GM18499 (cell line): ENCODE results near the gene PDXP.

Experiments
- ATAC-seq: cut with Tn5 transposase; IDR thresholded peaks from one replicate; pipeline ENCODE4 v1.9.1; 2021; ENCODE audit warnings: moderate number of reproducible peaks; ENCODE audit not compliant: insufficient read depth, unreplicated experiment

Gene PDXP

DNA sequence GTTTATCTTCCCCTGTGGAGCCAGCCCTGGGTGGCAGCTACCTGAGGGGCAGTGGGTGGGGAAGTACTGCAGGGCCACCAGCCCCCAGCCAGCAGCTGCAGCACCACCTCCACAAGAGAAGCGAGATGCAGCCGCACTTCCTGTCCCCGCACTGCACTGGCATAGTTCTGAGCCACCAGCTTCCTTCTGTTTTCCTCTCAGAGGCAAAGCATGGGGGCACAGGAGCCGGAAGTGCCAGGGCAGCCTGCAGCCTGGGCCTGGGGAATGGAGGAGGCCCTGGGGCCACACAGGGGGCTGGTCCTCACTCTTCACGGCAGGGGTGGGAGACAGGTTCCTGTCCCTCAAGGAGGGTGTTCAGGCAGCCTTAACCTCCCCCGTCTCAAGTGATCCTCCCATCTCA, 31.0 kb upstream of the PDXP start:
- no peak for ATAC-seq

DNA sequence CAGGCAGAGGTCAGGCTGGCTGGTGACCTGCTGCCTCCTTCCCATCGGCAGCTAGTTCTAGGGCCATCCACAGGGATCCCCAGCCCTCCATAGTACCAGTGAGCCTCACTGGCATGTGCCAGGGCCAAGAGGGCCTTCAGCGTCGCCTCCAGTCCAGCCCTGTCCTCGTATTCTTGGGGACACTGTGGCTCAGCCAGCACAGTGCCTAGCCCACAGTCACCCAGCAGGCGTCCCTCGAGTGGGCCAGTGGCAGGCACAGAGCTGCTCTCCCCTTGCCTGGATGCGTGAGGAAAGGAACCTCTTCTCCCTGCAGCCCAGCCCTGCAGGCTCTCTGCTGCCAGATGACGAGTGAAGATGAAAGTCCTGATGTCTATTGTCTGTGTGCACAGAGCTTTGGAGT, 29.7 kb upstream of the PDXP start:
- ATAC-seq: no peak

DNA sequence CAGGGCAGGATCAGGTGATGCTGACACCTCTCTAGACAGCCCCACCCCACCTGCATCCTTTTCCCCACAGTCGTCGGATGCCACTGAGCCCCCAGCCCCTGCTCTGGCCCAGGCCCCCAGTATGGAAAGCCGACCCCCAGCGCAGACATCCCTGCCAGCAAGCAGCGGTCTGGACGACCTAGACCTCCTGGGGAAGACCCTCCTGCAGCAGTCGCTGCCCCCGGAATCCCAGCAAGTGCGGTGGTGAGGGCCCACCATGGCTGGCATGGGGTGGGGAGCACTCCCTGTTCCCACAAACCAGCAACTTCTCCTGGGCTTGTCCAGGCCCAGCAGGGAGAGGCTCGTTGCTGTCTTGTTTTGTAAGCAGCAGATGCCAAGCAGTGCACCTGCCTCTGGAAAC, 28.6 kb upstream of the PDXP start:
- no peak for ATAC-seq

DNA sequence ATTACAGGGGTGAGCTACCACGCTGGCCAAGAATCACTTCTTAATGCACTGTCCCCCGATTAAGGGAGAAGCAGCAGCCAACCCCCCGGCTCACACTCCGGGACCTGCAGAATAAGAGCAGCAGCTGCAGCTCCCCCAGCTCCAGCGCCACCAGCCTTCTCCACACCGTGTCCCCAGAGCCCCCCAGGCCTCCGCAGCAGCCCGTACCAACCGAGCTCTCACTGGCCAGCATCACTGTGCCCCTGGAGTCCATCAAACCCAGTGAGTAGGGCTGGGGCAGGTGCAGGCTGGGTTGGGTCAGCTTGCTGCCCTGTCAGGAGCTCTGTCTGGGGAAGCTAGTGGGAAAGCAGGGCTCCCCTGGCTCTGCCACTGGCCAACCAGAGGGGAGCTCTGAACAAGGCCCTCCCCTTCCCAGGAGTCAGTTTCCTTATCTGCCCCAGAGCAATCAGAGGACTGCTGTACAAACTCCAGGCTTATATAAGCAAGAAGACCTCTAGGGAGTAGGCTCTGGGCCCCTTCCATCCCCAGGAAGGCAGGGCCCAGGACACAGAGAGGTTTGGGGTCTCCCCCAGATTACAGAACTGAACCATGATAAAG, 27.6 kb upstream of the PDXP start:
- no peak for ATAC-seq

DNA sequence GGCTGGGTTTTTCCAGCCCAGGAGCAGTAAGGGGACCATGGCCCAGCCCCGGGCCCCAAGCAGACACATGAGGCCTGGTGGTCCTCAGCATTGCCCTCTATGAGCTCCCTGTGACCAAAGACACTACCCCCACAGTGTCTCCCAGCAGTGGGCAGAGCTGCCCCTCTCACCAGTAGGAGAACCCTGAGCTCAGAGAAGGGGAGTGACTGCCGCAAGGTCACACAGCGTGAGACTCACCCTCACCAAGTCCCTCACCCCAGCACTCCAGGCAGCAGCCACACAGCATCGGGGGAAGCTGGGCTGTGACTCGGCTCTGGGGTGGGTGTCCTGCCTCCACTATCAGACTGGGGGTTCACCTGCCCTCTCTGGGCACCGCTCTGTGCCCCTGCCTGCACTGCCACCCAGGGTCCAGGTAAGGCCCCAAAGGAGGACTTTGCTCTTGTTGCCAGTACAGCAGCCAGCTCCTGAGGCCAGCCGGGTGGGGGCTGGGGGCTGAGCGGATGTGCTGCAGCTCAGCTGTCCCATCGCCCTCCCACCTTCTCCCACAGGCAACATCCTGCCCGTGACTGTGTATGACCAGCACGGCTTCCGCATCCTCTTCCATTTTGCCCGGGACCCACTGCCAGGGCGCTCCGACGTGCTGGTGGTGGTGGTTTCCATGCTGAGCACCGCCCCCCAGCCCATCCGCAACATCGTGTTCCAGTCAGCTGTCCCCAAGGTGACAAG, 26.9 kb upstream of the PDXP start:
- ATAC-seq: no peak

DNA sequence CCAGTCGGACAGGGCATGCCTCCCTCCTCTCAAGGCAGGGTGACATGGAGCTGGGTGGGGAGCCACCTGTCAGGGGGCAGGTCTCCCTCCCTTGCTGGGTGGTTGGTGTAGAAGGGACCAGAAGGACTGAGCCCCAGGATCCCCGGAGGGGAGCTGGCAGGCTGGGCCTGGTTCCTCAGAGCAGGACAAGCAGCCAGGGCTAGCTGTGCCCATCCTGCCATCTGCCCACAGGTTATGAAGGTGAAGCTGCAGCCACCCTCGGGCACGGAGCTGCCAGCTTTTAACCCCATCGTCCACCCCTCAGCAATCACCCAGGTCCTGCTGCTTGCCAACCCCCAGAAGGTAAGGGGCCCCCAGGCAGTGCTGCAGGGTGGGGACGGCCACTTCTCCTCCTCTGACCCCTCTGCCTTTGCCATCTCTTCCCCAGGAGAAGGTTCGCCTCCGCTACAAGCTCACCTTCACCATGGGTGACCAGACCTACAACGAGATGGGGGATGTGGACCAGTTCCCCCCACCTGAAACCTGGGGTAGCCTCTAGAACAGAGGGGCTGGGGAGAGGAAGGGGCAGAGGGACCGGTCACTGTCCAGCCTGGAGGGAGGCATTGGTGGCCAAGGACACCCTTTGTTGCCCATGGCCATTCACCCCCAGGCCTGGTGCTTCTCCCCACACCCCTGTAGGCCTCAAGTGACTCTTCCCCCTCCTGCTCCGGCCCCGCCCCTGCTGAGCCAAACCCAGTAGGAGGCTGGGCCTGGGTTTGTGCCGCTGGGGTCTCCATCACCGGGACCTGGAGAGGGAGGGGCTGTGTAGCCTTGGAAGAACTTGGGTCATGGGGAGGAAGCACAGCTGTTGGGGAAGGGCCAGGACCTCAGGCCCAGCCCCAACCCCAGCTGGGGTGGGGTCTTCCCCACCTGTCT, 26.1 kb upstream of the PDXP start:
- ATAC-seq: no peak

DNA sequence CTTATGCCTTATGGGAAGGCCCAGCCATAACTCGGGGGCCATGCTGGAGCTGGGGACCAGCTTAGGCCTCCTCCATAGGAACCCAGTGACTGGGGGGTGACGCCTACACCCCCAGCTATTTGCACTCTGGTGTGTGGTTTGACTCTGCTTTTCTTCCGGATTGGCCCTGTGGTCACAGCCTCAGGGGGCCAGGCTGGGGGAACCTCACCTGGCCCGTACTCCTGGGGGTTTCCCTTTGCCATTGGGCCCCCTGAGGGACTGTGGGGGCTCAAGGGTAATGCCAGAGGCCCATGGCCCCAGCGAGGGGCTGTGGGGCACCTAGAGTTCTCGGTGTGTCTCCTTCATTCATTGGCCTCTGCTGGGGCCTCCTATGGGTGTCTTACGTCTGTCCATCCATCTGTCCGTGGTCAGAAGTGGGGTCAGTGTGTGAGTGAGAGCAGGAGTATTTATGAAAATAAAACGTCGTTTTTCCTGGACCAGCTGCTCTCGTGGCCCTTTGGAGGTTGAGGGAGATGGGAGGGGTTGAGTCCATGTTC, 25.4 kb upstream of the PDXP start:
- ATAC-seq: no peak

DNA sequence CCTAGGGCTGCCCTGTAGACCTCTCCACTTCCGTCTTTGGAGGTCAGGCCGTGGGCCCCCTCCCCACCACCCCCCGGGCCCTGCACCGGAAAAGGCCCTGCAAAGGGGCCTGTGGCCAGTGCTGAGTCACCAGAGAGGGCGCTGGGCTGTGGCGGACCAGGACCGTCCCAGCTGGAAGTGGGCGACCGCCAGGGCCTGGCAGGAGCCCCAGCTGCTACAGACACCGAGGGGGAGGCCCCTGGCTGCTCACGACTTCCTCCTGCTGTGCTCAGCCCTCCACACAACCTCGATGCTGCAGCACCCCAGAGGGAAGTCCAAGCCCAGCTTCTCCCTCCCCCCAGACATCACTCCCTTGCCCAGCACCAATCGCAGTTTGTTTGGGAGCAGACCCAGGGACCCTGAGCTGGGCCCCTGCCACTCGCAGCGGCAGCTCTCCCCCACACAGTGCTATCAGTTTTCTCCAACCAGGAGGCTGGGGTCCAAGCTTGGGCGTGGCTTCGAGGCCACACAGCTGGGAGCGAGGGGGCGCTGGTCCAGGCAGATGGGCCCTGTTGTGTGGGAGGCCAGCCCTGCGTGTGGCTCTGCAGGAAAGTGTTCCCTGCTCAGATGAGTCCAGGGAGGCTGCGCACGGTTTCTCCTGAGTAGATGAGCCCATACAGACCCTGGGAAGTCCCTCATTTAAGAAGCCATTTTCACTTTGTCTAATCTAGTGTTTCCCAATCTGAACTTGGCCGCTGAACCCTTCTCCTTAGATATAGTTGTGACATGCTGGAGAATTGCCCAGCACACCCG, 24.7 kb upstream of the PDXP start:
- ATAC-seq: no peak

DNA sequence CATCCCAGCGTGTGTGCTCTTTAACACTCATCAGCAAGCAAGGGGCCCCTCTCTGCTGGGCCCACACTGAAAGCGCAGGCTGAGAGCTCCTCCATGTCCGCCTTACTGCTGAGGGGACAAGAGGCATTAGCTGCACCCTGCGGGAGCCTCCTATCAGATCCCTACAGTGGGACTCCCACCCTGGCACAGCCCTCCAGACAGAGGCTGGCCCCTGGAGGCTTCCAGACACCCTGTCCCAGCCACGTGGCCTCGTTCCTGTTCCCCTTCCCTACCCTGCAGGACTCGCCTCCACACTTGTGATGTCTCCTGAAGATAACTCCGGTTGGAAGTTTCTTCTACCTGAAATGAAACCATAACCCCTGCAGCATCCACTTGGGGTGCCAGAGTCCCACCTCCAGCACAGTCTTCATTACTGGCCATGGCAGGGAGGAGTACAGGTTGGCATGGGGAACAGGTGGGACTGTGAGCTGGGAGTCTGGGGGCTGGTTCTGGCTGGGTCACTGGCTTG, 24.1 kb upstream of the PDXP start:
- ATAC-seq: no peak

DNA sequence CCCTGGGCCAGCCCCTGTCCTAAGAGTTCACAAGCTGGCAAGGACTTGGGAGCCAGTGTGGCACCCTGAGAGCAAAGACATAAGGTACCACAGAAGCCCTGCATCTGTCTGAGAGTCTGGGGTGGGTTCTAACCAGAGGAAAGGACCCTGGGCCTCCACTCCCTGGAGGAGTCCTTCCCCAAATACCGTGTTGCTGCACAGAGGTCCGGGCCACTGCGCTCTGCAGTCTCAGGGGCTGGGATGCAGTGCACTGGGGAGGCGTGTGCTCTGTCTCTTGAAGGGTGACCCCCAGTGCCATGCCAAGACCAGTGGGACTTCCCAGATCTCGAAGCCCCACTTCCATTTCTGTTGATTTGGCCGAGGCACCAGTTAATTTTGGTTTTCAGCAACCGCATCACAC, 23.4 kb upstream of the PDXP start:
- ATAC-seq: no peak

DNA sequence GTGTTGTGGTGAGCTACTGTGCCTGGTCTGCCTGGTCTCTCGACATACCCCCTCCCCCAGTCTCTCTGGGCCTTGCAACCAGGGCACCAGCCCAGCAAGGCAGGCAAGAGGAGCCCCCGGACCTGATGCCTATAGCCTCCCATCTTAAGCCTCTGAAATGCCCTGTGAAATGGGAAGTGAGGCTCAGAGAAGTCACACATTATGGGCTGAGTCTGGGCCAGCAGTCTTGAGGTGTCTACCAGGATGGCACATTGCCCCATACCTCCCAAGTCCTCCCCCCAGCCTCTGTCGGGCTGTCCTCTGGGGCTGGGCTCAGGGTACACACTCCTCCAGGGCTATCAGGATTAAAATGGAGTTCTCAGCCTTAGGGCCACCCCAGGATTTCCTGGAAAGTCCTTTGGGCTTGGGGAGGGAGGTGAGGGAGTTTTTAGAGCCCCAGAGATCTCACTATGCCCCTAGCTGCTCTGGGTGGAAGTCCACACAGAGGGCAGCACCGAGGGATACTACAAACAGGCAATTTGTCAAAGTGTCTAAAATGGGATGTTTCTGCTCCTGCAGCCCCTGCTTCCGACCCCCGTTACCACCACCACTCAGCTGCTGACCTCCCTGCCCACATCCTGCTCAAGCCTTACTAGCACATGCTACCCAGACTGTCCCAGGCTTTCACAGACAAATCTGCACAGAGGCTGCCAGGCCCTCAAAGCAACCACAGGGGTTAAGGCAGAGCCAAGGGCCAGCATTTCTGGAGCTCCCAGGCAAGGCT, 22.2 kb upstream of the PDXP start:
- ATAC-seq: no peak

DNA sequence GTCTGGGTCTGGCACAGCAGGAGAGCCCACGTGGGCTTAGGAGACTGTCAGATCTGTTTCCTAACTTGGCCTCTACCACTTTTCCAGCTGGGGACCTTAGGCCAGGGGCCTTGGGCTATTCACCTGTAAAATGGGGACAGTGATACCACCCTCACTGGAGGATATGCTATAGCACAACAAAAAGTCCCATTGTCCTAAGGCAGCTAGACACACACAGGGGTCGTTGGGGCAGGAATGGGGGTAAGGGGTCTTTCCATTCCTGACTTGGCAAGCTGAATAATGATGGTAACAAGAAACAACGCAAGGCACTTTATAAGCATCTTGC, 21.6 kb upstream of the PDXP start:
- no peak for ATAC-seq

DNA sequence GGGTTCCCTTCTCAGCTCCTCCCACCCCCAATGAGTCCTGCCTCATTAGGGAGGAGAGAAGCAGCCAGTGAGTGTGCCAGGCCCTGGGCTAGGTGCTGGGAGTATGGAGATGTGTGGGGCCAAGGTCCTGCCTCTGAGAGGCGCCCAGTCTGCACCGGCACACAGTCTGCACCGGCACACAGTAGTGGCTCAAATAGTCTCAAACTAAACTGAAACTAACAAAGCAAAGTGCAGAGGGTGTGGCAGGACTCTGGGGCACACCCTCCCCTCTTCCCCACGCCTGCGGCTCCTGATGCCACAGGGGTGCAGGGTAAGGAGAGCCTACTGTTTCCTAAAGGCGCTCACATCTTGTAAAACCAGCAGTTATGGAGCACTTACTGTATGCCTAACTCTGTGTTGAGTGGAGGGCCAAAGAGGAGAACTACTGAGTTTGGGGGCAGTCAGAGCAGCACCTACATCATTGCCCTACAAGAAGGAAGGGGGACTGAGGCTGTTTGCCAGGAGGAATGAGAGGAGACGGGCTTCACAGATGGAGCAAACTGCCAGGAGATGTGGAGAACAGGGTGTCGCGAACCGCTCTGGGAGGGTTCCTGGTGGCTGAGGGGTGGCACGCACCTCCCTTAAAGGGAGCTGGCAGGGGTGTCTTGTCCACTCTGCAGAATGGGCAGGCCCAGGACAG, 20.0 kb upstream of the PDXP start:
- ATAC-seq: no peak

DNA sequence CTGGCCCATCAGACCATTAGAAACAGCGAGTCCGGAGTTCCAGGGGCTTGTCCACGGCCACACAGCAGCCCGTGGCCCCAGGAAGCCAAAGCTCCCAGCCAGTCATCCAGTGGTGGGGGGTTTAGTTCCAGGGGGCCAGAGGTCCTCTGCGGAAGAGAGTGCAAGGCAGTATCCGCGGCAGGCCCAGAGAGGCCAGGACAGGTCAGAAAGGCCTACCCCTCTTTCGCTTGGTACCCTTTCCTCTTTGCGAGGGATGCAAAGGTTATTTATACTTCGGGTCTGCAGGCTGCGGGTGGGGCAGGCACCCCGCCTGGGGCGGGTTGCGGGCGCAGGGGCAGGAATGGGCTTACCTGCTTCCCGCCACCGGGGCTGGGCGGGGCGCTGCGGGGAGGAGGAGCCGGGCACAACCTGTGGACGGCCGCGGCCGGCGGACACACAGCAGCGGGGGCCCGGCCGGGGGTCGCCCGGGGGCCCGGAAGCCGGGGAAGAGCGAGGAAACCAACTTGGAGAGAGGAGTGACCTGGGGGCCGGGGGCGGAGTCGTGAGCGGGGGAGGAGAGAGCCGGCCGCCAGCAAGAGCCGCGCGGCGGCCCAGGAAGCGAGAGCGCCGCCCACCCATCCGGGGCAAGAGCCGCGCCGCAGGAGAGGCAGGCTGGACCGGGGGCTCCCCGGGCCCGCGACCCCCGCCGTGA, 19.3 kb upstream of the PDXP start, which contains the start of gene SH3BP1:
Gene SH3BP1, plus strand, starts transcription at position 600 of the 691 bp plus-strand sequence. CDS start 119 bp downstream, outside the sequence.
- no peak for ATAC-seq

DNA sequence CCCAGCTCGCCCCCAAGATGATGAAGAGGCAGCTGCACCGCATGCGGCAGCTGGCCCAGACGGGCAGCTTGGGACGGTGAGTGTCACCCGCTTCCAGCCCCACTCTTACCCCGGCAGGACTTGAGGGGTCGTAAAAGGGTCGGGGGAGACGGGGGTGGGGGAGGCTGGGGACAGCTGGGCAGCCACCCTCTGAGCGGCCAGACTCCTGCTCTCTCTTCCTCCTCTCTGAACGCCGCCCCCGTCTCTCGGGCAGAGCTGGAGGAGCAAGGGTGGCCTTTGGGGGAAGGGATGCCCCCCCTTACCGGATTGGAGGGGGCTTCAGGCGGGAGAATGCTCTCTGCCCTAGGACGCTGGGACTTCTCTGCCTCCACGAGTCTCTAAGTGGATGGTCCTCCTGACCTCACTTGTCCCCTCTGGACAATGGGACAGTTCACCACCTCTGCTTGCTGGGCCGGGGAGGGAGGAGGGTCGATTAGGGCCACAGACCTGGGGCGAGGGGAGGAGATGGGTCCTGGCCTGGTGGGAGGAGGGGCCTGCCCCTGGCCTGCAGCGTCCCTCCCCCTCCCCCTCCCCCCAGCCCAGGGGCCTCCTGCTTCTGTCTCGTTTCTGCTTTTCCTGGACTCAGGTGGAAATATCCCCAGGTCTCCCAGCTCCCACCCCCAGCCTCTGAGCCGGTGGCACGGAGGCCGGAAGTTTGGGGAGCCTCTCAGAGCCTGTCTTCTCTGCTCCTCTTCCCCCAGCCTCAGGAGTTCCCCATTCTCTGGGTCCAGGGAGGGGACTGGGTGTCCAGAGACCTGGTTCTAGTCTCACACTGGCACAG, 18.5 kb upstream of the PDXP start:
- ATAC-seq: no peak

DNA sequence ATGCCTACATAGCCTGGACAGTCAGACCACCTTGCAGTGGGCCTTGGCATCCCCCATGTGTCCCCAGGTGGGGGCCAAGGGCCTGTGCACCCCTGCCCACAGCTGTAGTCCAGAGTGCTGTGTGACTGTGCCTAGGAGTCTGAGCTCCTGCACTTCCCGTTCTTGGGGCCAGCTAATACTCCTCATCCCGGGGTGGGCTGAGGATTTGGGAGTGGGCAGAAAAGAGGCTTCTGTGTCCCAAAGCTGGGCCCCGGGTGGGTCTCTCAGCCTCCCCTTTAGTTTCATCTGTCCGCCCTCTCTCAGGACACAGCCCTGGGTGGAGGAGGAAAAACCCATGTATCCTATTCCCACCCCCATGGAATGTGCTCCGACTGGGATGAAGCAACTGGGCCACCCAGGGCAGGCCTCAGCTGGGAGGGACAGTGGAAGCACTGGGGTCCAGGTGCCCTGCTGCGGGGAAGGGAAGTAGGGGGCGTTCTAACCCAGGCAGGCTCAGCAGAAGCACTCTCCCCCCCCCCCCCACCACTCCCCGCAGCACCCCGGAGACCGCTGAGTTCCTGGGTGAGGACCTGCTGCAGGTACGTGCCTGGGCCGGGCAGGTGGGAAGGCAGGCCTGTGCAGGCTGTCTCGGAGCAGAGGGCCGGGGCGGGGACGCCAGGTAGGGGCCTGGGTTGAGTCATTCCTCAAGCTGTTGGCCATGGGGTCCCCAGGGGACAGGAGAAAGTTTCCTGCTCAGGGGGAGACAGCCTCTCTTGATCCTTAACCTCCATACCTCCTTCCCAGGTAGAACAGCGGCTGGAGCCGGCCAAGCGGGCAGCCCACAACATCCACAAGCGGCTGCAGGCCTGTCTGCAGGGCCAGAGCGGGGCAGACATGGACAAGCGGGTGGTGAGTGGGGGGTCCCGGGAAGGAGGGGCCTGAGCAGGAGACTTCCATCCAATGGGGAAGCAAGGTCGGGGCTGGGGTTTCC, 17.6 kb upstream of the PDXP start:
- ATAC-seq: no peak
